PC-9 (cell line): ENCODE results near the gene PAQR4. TPM values are rescaled to one million over a fixed set of nuclear protein-coding genes. Genes with fewer than 3 reads are reported as not detected.
A peak's percentile ranks its signal among the peaks of the same experiment; 100 is the strongest.

Experiments
- BruUV-seq: library from RNA; stranded (reverse); fragments of 400-500 nt; replicated peaks from 2 replicates; lab custom pipeline; 2021; lab: Mats Ljungman, UMichigan
- CTCF ChIA-PET: fragments of 300-600 bp; sonication (Branson Sonifier 250); formaldehyde crosslinking; loops from one replicate; lab custom pipeline; 2022; ENCODE audit warnings: antibody characterized with exemption; lab: Charles Lee
- POLR2A ChIA-PET: fragments of 300-600 bp; sonication (Branson Sonifier 250); formaldehyde crosslinking; loops from one replicate; lab custom pipeline; 2022; ENCODE audit warnings: antibody characterized with exemption; ENCODE audit not compliant: unreplicated experiment; lab: Charles Lee
- DNase-seq, 2 experiments: peaks; one replicate each; pipeline versions ENCODE4 v3.0.0 to v3.0.0-alpha.2; 2015 to 2022; ENCODE audit warnings: mixed read lengths in 1 of 2
- H2AFZ ChIP-seq: fragments of 200-600 bp; sonication (generic); 2 replicates; pipeline ENCODE4 v1.8.1; 2017; ENCODE audit warnings: antibody characterized with exemption
- H3F3A ChIP-seq: fragments of 200-600 bp; sonication (generic); 2 replicates; pipeline ENCODE4 v1.8.1; 2017; ENCODE audit warnings: antibody characterized with exemption, mild to moderate bottlenecking, low read depth; ENCODE audit not compliant: insufficient read depth
- H3K27ac ChIP-seq: fragments of 200-600 bp; sonication (generic); 2 replicates; pipeline ENCODE4 v1.6.1; 2016; ENCODE audit warnings: mixed run types
- H3K27me3 ChIP-seq: fragments of 200-600 bp; sonication (generic); 2 replicates; pipeline ENCODE4 v1.6.1; 2016; ENCODE audit warnings: low read depth, mixed run types; ENCODE audit not compliant: insufficient read depth
- H3K36me3 ChIP-seq: fragments of 200-600 bp; sonication (generic); 2 replicates; pipeline ENCODE4 v1.6.1; 2016; ENCODE audit warnings: low read depth, mixed run types
- H3K4me1 ChIP-seq: fragments of 200-600 bp; sonication (generic); replicated peaks from 2 replicates; pipeline ENCODE4 v1.6.1; 2016; ENCODE audit warnings: mixed run types; ENCODE audit not compliant: insufficient read depth
- H3K4me2 ChIP-seq: fragments of 200-600 bp; sonication (generic); 2 replicates; pipeline ENCODE4 v1.6.1; 2017; ENCODE audit warnings: mixed run types
- H3K4me3 ChIP-seq: fragments of 200-600 bp; sonication (generic); 2 replicates; pipeline ENCODE4 v1.6.1; 2016; ENCODE audit warnings: mixed run types
- H3K79me2 ChIP-seq: fragments of 200-600 bp; sonication (generic); 2 replicates; pipeline ENCODE4 v1.6.1; 2017; ENCODE audit warnings: low read depth, mixed run types
- H3K9me2 ChIP-seq: fragments of 200-600 bp; sonication (generic); 2 replicates; pipeline ENCODE4 v1.8.1; 2017; ENCODE audit warnings: mild to moderate bottlenecking; ENCODE audit not compliant: insufficient read depth
- H3K9me3 ChIP-seq: fragments of 200-600 bp; sonication (generic); 2 replicates; pipeline ENCODE4 v1.8.1; 2016; ENCODE audit warnings: low read depth; ENCODE audit not compliant: insufficient read depth
- H4K20me1 ChIP-seq: fragments of 200-600 bp; sonication (generic); 2 replicates; pipeline ENCODE4 v1.8.1; 2017; ENCODE audit not compliant: insufficient read depth
- EZH2 ChIP-seq: fragments of 200-600 bp; sonication (generic); IDR thresholded peaks from 2 replicates; pipeline ENCODE4 v1.8.0; 2017; ENCODE audit warnings: antibody characterized with exemption, low read depth
- intact Hi-C: fragments of 100-400 bp; cut with micrococcal nuclease; formaldehyde crosslinking; loops from one replicate; pipeline ENCODE4 v1.10.0; 2022; ENCODE audit not compliant: unreplicated experiment
- total RNA-seq: library from RNA; stranded (reverse); gene quantifications from 2 replicates; pipeline ENCODE4 v1.2.3, GENCODE V29; 2021
- TF ChIP-seq, protein P1 (sequence below): fragments of 200-600 bp; sonication (generic); conservative IDR thresholded peaks from 2 replicates; pipeline ENCODE4 v1.6.1; 2017; ENCODE audit warnings: mixed run types, antibody characterized with exemption, mild to moderate bottlenecking, moderate library complexity

The PAQR4 gene
- total RNA-seq, 1 experiment from 2014 or later = 40.7 TPM

- ChIA-PET CTCF (interaction anchor here (1.1 kb wide), 1 partner anchor 9 kb away, joined by 3 read pairs; no protein-coding TSS in a partner anchor), POLR2A (no interaction called here)
- H3K27me3 ChIP-seq = no peaks in the 10 kb centered on the region
- DNase-seq = peak; percentile 66 to 91
- TF ChIP-seq, protein P1, sequence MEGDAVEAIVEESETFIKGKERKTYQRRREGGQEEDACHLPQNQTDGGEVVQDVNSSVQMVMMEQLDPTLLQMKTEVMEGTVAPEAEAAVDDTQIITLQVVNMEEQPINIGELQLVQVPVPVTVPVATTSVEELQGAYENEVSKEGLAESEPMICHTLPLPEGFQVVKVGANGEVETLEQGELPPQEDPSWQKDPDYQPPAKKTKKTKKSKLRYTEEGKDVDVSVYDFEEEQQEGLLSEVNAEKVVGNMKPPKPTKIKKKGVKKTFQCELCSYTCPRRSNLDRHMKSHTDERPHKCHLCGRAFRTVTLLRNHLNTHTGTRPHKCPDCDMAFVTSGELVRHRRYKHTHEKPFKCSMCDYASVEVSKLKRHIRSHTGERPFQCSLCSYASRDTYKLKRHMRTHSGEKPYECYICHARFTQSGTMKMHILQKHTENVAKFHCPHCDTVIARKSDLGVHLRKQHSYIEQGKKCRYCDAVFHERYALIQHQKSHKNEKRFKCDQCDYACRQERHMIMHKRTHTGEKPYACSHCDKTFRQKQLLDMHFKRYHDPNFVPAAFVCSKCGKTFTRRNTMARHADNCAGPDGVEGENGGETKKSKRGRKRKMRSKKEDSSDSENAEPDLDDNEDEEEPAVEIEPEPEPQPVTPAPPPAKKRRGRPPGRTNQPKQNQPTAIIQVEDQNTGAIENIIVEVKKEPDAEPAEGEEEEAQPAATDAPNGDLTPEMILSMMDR = peak; percentile 88
- no peak for TF ChIP-seq EZH2
- peaks cover 10% of the 10 kb centered on the region for H3K79me2 ChIP-seq
- H3K9me3 ChIP-seq = no peaks in the 10 kb centered on the region
- intact Hi-C loops = loop anchor here (1.0 to 2.0 kb wide), 4 partner anchors 19 to 56 kb away; partner anchors contain the start of gene KREMEN2
- H3K4me1 ChIP-seq = peaks cover 22% of the 10 kb centered on the region
- no peaks in the 10 kb centered on the region for H3K36me3 ChIP-seq
- no peaks in the 10 kb centered on the region for H3K9me2 ChIP-seq
- BruUV-seq = no TSS peak
- no peak overlapping the region for H3K27ac ChIP-seq
- peaks cover 32% of the 10 kb centered on the region; the same call in 1 of the 2 replicates for H3F3A ChIP-seq
- no peaks in the 10 kb centered on the region for H4K20me1 ChIP-seq
- H3K4me2 ChIP-seq = peak overlapping the region; percentile 71
- no peak overlapping the region for H2AFZ ChIP-seq
- peak overlapping the region; percentile 46; the same call in 1 of the 2 replicates for H3K4me3 ChIP-seq
Measured at GRCh38 chr16:2983706-2984136, 14.6 kb downstream of the PAQR4 start.

- Histone ChIP-seq H3F3A (peaks cover 32% of the 10 kb centered on the region; the same call in 1 of the 2 replicates), H3K36me3 (no peaks in the 10 kb centered on the region), H4K20me1 (no peaks in the 10 kb centered on the region), H3K9me2 (no peaks in the 10 kb centered on the region), H3K27me3 (no peaks in the 10 kb centered on the region), H3K79me2 (no peaks in the 10 kb centered on the region), H3K4me1 (peaks cover 18% of the 10 kb centered on the region; the same call in 1 of the 2 replicates), H3K27ac (no peak overlapping the region), H2AFZ (no peak overlapping the region), H3K4me3 (no peak overlapping the region), H3K4me2 (no peak overlapping the region), H3K9me3 (no peaks in the 10 kb centered on the region)
- no TSS peak for BruUV-seq
- POLR2A ChIA-PET = no interaction called here
- DNase-seq = no peak
- intact Hi-C loops = no loop called here
- TF ChIP-seq, protein P1 = no peak
- no peak for TF ChIP-seq EZH2
- CTCF ChIA-PET = no interaction called here
Measured at GRCh38 chr16:2985462-2985861, 16.3 kb downstream of the PAQR4 start.

DNA sequence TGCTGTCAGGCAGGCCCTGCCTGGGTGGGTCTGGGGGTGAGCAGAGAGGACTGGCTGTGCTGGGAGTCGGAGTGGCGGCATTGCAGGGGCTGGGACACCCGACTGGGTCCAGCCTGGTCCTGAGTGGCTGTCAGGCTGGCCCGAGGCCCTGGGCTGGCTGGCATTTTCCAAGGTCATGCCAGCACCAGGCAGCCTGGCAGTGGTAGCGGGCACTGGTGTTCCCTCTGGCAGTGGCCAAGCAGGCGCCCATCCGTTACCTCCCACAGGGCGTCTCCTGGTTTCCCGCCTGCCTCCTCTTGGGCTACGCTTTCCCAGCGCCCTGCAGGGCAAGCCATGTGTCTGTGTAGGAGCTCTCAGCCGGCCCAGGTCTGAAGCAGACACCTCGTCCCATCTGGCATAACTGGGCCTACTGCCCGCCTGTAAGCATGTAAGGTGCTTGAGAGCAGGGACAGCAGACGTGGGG lies 16.8 kb downstream of the PAQR4 start:
- ChIA-PET POLR2A (no interaction called here), CTCF (no interaction called here)

More for the DNA sequence above, 16.8 kb downstream of the PAQR4 start:
- H3K79me2 ChIP-seq = no peaks in the 10 kb centered on the region
- no peaks in the 10 kb centered on the region for H3K9me3 ChIP-seq
- H3K4me1 ChIP-seq = peaks cover 20% of the 10 kb centered on the region; the same call in 1 of the 2 replicates
- H3K27ac ChIP-seq = no peak overlapping the region
- H3K9me2 ChIP-seq = no peaks in the 10 kb centered on the region
- no peaks in the 10 kb centered on the region for H4K20me1 ChIP-seq
- H3K36me3 ChIP-seq = no peaks in the 10 kb centered on the region
- H3F3A ChIP-seq = peaks cover 32% of the 10 kb centered on the region; the same call in 1 of the 2 replicates
- BruUV-seq = no TSS peak
- H3K4me2 ChIP-seq = no peak overlapping the region
- no peak for DNase-seq
- TF ChIP-seq, protein P1 = no peak
- TF ChIP-seq EZH2 = no peak
- no peak overlapping the region for H2AFZ ChIP-seq
- H3K27me3 ChIP-seq = no peaks in the 10 kb centered on the region
- H3K4me3 ChIP-seq = no peak overlapping the region
- intact Hi-C loops = no loop called here
